Measurements from ENCODE around the gene NIPBL.
"Not testable (repeated sequence)": the region's sequence is repeated elsewhere in the genome, so short reads cannot be mapped to it uniquely, and the experiment has no call there.

Gene NIPBL

DNA sequence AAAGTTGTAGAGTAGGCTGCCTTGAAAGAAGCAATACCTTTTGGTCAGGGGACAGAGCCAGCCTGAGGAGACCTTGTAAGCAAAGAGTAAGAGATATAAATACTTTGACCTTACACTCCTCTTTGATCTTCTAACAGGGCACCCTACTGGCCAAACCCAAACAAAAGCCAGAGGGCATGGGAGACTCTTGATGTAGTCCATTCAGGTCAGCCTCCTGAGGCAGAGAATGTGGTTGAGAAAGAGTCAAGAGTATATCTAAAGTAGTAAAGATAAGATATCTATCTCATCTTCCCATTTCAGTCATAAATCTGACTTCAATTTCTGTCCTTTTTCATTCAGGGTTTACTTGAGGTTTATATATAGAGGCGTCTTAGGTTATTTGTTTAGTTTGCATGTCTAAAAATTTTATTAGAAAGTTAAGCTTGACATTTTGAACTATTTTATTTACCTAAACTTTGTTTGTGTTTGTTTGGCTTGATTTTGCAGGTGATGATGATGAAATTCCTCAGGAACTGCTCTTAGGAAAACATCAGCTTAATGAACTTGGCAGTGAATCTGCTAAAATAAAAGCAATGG is 125.7 kb downstream of the NIPBL start:
- no peak for DNase-seq (ENCODE audit: low spot score)
- in situ Hi-C loops (cut with MboI; ENCODE audit: low sequenced_read_pairs, unreplicated experiment) = loop anchor here (10.0 kb wide), 1 partner anchor 267 kb away; no protein-coding TSS in a partner anchor

DNA sequence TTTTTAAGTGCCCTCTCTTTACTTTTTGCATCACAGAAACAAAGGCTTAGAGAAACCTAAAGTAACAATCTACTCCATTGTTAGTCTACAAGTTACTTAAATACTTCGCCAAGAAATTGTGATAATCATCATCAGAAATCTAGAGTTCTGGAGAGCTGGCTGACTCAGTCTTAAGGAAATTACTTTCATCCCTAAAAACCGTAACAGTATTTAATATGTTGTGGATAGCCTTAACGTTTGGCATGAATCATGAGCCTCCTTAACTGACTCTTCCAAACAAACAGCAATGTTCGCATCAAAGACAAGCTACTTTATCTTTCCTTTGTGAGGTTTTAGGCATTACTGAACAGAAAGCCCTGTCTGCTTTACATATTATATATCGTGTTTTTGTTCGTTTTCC is 128.7 kb downstream of the NIPBL start:
- DNase-seq (ENCODE audit: low spot score) = no peak
- in situ Hi-C loops (cut with MboI; ENCODE audit: low sequenced_read_pairs, unreplicated experiment) = loop anchor here (10.0 kb wide), 1 partner anchor 270 kb away; no protein-coding TSS in a partner anchor
- TF ChIP-seq, protein P1, sequence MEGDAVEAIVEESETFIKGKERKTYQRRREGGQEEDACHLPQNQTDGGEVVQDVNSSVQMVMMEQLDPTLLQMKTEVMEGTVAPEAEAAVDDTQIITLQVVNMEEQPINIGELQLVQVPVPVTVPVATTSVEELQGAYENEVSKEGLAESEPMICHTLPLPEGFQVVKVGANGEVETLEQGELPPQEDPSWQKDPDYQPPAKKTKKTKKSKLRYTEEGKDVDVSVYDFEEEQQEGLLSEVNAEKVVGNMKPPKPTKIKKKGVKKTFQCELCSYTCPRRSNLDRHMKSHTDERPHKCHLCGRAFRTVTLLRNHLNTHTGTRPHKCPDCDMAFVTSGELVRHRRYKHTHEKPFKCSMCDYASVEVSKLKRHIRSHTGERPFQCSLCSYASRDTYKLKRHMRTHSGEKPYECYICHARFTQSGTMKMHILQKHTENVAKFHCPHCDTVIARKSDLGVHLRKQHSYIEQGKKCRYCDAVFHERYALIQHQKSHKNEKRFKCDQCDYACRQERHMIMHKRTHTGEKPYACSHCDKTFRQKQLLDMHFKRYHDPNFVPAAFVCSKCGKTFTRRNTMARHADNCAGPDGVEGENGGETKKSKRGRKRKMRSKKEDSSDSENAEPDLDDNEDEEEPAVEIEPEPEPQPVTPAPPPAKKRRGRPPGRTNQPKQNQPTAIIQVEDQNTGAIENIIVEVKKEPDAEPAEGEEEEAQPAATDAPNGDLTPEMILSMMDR (IDR thresholded peaks at IDR 0.05; ENCODE audit: borderline replicate concordance, control extremely low read depth, extremely low read depth, insufficient read depth, missing control alignments) = no peak

More for the DNA sequence above, 125.7 kb downstream of the NIPBL start:
- TF ChIP-seq, protein P1 (IDR thresholded peaks at IDR 0.05; ENCODE audit: borderline replicate concordance, control extremely low read depth, extremely low read depth, insufficient read depth, missing control alignments) = no peak

DNA sequence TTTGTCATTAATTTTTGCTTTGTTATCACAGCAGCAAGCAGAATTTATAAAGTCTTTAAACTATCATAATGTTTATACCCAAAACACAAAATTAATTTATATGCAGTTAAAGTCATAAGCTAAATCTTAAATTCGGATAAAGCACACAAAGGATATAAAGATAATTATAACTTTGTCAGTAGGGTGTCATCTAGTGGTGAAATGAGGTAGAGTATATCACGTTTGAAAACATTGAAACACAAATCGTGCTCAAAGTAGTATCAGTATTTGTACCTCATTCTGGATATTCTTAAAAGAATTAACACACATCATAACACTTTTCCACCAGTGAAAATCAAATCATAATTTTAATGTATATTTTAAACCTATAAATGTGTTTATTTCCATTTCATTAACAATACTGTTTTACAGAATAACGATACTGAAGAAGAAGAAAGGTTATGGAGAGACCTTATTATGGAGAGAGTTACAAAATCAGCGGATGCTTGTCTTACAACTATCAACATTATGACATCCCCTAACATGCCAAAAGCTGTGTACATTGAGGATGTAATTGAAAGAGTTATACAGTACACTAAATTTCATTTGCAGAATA is 129.5 kb downstream of the NIPBL start:
- in situ Hi-C loops (cut with MboI; ENCODE audit: low sequenced_read_pairs, unreplicated experiment) = loop anchor here (10.0 kb wide), 1 partner anchor 271 kb away; no protein-coding TSS in a partner anchor
- TF ChIP-seq, protein P1 (IDR thresholded peaks at IDR 0.05; ENCODE audit: borderline replicate concordance, control extremely low read depth, extremely low read depth, insufficient read depth, missing control alignments) = peak; percentile 26
- peak; percentile 13 for DNase-seq (ENCODE audit: low spot score)

DNA sequence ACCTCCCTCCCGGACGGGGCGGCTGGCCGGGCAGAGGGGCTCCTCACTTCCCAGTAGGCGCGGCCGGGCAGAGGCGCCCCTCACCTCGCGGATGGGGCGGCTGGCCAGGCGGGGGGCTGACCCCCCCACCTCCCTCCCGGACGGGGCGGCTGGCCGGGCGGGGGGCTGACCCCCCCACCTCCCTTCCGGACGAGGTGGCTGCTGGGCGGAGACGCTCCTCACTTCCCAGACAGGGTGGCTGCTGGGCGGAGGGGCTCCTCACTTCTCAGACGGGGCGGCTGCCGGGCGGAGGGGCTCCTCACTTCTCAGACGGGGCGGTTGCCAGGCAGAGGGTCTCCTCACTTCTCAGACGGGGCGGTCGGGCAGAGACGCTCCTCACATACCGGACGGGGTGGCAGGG is 136.6 kb downstream of the NIPBL start:
- in situ Hi-C loops (cut with MboI; ENCODE audit: low sequenced_read_pairs, unreplicated experiment); DNase-seq (ENCODE audit: low spot score): not testable (repeated sequence)

DNA sequence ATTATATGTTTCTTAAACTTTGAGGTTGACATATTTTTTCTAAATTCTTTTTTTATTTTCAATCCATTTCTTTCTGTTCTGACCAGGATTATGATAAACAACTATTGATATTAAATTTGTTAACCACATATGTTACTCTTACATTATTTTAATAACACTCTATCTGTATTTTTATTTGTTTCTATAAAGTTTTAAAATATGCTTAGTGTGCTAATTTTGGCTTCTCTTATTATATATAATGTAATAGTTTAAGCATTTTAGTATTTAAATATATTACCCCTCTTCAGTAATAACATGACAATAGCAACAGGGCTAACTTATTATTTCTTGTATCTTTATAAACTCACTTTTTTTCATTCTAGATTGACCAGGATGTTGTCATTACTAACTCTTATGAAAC is 137.8 kb downstream of the NIPBL start:
- in situ Hi-C loops (cut with MboI; ENCODE audit: low sequenced_read_pairs, unreplicated experiment) = no loop called here
- no peak for DNase-seq (ENCODE audit: low spot score)
- TF ChIP-seq, protein P1 (IDR thresholded peaks at IDR 0.05; ENCODE audit: borderline replicate concordance, control extremely low read depth, extremely low read depth, insufficient read depth, missing control alignments) = no peak

DNA sequence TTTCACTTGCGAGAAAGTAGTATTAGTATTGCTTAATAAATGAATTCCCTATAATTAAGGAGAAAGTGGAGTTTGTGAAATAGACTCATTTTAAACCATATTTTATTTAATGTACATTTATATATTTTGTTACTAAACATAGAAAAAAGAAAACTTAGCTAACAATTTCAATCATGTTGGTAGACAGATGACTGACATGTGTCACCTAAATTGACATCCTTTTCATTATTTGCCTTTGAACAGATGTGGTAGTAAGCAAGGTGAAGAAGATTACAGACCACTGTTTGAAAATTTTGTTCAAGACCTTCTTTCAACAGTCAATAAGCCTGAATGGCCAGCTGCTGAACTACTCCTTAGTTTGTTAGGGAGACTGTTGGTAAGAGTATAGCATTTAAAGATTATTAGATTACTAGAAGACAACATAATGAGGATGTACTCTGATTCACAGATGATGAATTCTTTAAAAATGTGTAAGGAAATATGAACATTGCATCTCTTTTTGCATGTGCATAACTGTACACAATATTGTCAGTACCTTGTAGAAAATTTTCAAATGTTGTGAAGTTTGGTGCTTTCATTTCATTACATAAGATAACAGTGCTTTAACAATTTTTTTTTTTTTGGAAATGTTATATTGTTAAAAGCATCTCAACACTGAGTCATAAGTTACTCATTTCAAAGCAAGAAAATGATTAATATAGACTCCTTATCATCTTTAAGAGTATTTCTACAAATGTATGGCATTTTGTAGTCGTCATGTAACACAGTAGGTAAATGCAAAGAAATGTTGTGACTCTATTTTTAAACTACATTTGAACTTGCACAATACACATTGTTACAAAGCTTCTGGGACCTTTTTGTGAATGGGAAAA is 139.5 kb downstream of the NIPBL start:
- in situ Hi-C loops (cut with MboI; ENCODE audit: low sequenced_read_pairs, unreplicated experiment) = no loop called here
- DNase-seq (ENCODE audit: low spot score) = no peak
- TF ChIP-seq, protein P1 (IDR thresholded peaks at IDR 0.05; ENCODE audit: borderline replicate concordance, control extremely low read depth, extremely low read depth, insufficient read depth, missing control alignments) = no peak

All from GM13976 (cell line).